Hematopoietic multipotent progenitor cell treated with erythropoietin and hydrocortisone succinate and interleukin-3 and kit ligand, for 4 days (in vitro differentiated cells): ENCODE results near the gene SLC25A45.
A peak's percentile ranks its signal among the peaks of the same experiment; 100 is the strongest.

Source experiments
- DNase-seq: peaks from one replicate; pipeline ENCODE4 v3.0.0-alpha.2; 2015

Gene SLC25A45, protein sequence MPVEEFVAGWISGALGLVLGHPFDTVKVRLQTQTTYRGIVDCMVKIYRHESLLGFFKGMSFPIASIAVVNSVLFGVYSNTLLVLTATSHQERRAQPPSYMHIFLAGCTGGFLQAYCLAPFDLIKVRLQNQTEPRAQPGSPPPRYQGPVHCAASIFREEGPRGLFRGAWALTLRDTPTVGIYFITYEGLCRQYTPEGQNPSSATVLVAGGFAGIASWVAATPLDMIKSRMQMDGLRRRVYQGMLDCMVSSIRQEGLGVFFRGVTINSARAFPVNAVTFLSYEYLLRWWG

DNA sequence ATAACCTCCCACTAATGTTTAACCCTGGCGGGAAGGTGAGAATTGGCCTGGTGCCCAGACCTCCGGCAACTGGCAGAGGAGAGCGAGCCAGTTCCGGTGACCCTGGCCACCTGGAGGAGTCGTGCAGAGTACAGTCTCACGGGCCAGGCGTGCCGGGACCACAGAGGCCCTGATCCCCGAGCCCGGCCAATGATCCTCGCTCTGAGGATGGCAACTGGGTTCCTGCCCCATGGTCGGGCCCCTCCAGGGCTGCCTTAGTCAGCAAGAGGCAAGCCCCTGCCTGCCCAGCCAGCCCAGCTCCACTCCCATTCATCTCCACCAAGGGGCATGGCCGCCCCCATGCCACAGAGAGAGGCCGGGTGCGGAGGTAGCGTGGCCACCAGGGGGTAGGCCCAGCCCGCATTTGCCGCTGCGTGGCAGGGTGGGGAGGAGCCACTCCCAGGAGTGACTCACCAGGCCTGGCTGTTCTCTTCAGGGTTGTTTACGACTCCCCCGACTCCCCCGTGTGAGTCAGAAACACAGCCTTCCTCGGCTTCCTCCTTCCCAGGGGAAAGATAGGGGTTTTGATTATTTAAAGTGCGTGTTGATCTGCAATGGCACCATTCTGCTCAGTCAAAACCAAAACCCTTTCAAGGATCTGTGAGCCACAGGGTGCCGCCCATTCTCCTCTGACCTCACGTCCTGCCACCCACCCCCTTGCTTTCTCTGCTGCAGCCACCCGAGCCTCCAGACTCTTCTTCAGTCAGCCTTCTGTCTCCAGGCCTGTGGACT is at the start of gene SLC25A45:
Gene SLC25A45 (minus strand): TSS at position 614 of the 771 bp plus-strand sequence. CDS start 695 bp downstream, outside the sequence.
- DNase-seq: peak; percentile 96

DNA sequence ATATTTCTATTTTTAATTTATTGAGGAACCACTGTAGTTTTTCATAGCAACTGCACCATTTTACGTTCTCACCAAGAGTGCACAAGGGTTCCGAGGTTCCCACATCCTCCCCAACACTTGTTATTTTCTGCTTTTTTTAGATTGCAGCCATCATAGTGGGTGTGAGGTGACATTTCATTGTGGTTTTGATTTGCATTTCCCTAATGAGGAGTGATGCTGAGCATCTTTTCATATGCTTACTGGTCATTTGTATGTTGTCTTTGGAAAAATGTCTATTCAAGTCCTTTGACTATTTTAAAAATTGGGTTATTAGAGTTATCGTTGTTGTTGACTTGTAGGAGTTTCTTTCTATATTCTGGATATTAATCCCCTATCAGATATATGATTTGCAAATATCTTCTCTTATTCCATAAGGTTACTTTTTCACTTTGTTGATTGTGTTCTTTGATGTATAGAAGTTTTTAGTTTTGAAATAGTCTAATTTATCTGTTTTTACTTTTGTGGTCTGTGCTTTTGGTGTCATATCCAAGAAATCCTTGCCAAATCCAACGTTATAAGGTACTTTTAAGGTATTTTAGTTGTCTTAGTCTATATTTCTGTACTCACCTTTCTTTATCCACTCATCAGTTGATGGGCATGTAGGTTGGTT is 49.1 kb upstream of the SLC25A45 start:
- DNase-seq: no peak

DNA sequence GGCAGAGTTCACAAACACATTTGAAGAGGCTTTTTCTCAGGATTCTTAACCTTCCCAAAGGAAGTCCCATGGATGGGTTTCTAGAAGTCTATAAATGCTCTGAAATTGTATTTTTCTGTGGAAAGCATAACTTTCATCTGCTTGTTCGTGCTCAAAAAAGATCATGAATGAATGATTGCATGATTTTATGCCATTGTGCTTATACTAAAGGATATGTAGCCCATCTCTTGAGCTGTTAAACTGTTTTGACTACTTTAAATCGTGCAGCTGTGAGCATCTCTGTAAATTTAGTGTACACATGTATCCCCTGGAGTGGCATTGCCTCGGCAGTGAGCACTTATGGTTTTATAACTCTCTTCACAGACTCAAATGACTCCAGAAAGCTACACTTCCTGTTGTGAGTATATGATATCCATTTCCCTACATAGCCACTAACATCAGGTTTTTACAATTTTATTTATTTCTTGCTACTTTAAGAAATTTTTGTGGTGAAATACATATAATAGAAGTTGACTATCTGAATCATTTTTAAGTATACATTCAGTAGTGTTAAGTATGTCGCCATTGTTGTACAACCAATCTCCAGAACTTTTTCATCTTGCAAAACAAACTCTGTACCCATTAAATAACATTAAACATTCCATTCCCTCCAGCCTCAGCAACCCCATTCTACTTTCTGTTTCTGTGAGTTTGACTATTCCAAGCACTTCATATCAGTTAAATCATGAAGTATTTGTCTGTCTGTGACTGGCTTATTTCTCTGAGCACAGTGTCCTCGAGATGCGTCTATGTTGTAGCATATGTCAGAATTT is 48.2 kb upstream of the SLC25A45 start:
- DNase-seq: peak; percentile 48

DNA sequence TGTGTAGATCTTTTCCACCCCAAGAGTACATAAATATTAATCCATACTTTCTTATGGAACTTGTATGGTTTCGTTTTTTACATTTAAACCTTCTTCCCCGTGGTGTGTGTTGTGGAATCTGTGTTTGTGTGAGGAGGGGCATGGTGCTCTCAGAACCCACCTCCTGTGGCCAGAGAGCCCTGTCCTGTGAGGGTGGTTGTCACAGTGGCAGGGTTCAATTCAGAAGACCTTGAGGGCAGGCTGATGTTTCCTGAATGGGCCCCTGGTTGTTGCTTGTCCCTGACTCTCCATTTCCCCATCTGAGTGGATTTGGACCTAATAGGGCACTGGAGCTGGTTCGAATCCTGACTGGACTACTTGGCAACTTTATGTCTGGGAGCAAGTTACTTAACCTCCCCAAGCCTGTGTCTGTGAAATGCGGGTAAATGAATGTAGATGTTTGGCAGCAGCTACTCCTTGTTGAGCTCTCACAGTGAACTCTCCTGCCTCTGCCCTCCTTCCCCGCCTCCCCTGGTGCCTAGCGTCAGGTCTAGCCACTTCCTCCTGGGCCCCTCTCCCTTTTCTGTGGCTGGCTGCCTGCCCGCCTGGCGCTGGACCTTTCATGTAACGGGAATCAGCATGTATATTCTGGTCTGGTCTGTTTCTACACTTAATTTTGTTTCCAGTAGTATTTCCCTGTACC is 47.4 kb upstream of the SLC25A45 start:
- peak; percentile 83 for DNase-seq

DNA sequence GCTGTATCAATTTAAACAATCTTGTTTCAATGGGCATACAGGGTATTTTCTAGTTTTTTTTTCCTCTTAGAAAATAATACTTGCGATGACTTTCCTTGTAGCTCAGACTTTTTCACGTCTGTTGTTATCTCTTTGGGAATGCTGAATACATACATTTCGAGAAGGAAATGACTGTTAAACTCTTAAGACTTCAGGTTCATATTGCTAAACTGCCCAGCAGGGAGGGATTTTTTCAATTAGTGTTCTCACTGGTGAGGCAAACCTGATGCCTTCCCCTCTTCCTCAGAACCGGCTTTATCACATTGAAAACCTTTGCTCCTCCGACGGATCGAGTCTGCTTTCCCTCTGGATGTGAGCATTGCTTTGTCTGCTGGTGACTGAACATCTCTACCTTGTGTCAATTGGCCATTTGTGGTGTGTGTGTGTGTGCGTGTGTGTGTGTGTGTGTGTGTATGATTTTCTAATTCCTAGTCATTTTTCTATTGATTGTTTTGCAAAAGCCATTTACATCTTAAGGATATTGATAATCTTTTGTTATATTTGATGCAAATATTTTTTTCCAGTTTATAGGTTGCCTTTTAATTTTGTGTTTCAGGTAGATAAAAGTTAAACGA is 46.7 kb upstream of the SLC25A45 start:
- DNase-seq: peak; percentile 51

DNA sequence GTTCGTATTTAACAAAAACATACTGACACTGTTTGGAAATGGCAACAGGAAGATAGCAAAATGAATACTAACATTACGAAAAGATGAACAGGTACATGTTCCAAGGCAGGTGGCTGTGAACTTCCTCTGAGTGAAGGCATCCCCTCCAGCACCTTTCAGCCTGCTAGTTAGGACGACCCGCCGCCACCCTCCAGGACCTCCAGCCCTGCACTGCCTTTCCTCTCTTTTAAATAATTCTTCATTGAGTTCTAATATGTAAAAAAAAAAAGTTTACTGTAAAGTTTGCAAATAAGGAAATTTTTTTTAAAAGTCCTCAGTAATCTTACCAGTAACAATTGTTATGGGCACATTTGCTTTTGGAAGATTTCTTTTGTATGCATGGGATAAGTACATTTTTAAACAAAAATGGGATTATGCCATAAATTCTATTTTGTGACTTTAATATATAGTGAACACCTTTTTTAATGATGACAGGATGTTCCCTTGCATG is 46.2 kb upstream of the SLC25A45 start:
- no peak for DNase-seq

DNA sequence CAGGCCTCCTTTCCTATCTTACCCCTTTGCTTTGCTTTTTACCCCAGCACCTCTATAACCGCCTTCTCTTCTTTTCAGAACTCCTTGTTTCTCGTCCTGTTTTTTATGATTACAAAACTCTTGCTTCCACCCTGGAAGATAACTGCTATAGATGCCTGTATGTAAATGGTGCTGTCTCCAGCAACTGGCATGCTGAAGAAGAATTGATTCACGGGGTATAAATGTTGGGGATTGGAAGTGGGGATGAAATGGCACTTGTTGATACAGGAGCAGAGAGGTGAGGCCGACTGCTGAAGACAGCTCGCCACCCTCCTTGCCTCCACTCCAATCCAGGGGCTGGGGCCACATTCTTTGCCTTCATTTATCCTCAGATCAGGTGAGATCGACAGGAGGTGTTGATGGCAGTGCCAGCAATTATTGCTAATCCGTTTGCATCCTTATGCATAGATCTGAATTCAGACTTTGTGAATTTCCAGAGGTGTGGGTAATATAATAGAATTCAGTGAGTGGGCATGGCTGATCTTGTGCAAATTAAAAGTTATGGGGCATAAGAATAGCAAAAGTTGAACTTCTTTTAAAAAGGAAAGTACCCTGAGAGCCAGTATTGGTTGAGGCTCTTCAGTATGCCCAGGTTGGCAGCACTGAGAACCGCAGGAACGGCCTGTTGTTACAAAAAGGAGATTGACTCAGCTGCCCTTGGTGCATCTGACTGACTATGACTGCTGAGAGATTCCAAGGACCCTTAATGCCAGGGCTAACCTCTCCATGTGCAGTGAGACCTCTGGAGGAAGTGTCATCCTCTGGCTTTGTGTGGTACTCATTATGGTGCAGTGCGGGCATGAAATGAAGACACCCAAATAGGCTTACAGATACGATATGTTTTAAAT is 45.5 kb upstream of the SLC25A45 start:
- peak; percentile 58 for DNase-seq

DNA sequence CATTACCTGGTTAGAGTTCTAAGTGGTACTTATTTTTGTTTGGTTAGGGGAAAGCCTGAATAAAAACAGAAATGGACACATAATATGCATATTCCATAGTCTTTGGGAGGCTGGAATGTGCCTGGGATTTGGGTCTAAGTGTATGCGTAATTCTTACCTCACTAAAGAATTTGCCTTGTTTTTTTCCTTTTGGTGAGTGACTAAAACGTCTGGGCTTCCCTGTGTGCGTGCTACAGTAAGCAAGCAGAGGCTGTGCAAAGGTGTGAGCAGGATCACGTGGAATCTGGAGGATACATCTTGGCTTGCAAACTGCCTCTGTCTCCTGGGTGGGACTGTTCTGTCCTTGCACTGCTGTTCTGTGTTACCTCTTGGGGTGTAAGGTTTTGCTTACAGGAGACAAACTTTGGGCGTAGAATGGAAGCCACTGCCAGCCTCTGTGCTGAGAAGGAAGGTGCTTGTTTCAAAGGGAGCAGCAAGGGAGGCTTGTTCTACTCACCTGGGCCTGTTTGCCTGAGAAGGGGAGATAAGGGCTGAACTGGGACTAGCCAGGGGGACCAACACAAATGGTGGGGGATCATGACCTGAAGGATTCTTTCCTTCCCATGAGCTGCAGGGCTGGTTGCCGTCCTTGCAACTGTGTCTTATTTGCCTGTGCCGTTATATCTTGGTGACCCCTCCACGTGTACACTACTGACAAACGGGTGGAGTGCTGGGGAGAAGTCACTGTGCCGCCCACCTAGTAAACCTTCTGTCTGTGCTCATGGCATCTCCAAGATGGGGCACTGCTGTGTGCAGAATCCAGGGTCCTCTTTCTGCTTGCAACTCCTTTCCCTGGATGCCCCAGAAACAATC is 44.6 kb upstream of the SLC25A45 start:
- DNase-seq: peak; percentile 70

DNA sequence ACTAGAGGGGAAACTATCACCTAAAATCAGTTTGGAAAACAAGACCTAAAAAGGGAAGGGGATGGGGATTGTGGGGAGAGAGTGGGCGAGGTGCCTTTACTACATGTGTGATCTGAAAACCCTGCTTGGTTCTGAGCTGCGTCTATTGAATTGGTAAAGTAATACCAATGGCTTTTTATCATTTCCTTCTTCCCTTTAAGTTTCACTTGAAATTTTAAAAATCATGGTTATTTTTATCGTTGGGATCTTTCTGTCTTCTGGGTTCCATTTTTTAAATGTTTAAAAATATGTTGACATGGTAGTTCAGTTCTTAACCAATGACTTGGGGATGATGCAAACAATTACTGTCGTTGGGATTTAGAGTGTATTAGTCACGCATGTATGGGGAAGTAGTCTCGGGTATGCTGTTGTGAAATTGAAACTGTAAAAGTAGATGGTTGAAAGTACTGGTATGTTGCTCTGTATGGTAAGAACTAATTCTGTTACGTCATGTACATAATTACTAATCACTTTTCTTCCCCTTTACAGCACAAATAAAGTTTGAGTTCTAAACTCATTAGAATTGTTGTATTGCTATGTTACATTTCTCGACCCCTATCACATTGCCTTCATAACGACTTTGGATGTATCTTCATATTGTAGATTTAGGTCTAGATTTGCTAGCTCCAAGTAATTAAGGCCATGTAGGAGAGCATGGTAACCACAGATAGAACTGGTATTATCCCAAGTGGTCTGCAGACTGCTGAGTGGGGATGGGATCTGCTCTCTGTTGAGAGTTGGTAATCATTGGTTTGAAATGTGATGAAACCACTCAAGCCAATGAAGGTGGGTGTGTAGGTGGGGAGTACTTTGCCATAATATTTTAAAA is 43.8 kb upstream of the SLC25A45 start:
- DNase-seq: peak; percentile 92

DNA sequence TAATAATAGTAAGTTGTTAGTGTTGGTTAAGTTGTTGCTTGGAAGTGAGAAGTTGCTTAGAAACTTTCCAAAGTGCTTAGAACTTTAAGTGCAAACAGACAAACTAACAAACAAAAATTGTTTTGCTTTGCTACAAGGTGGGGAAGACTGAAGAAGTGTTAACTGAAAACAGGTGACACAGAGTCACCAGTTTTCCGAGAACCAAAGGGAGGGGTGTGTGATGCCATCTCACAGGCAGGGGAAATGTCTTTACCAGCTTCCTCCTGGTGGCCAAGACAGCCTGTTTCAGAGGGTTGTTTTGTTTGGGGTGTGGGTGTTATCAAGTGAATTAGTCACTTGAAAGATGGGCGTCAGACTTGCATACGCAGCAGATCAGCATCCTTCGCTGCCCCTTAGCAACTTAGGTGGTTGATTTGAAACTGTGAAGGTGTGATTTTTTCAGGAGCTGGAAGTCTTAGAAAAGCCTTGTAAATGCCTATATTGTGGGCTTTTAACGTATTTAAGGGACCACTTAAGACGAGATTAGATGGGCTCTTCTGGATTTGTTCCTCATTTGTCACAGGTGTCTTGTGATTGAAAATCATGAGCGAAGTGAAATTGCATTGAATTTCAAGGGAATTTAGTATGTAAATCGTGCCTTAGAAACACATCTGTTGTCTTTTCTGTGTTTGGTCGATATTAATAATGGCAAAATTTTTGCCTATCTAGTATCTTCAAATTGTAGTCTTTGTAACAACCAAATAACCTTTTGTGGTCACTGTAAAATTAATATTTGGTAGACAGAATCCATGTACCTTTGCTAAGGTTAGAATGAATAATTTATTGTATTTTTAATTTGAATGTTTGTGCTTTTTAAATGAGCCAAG is 42.9 kb upstream of the SLC25A45 start:
- DNase-seq: peak; percentile 93

DNA sequence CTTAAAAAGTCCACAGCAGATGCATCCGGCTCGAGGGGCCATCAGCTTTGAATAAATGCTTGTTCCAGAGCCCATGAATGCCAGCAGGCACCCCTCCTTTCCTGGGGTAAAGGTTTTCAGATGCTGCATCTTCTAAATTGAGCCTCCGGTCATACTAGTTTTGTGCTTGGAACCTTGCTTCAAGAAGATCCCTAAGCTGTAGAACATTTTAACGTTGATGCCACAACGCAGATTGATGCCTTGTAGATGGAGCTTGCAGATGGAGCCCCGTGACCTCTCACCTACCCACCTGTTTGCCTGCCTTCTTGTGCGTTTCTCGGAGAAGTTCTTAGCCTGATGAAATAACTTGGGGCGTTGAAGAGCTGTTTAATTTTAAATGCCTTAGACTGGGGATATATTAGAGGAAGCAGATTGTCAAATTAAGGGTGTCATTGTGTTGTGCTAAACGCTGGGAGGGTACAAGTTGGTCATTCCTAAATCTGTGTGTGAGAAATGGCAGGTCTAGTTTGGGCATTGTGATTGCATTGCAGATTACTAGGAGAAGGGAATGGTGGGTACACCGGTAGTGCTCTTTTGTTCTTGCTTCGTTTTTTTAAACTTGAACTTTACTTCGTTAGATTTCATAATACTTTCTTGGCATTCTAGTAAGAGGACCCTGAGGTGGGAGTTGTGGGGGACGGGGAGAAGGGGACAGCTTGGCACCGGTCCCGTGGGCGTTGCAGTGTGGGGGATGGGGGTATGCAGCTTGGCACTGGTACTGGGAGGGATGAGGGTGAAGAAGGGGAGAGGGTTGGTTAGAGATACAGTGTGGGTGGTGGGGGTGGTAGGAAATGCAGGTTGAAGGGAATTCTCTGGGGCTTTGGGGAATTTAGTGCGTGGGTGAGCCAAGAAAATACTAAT is 42.0 kb upstream of the SLC25A45 start:
- peak; percentile 69 for DNase-seq

DNA sequence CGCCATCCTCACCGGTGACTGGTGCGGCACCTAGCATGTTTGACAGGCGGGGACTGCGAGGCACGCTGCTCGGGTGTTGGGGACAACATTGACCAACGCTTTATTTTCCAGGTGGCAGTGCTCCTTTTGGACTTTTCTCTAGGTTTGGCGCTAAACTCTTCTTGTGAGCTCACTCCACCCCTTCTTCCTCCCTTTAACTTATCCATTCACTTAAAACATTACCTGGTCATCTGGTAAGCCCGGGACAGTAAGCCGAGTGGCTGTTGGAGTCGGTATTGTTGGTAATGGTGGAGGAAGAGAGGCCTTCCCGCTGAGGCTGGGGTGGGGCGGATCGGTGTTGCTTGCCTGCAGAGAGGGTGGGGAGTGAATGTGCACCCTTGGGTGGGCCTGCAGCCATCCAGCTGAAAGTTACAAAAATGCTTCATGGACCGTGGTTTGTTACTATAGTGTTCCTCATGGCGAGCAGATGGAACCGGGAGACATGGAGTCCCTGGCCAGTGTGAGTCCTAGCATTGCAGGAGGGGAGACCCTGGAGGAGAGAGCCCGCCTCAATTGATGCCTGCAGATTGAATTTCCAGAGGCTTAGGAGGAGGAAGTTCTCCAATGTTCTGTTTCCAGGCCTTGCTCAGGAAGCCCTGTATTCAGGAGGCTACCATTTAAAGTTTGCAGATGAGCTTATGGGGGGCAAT is 41.2 kb upstream of the SLC25A45 start:
- peak; percentile 50 for DNase-seq

DNA sequence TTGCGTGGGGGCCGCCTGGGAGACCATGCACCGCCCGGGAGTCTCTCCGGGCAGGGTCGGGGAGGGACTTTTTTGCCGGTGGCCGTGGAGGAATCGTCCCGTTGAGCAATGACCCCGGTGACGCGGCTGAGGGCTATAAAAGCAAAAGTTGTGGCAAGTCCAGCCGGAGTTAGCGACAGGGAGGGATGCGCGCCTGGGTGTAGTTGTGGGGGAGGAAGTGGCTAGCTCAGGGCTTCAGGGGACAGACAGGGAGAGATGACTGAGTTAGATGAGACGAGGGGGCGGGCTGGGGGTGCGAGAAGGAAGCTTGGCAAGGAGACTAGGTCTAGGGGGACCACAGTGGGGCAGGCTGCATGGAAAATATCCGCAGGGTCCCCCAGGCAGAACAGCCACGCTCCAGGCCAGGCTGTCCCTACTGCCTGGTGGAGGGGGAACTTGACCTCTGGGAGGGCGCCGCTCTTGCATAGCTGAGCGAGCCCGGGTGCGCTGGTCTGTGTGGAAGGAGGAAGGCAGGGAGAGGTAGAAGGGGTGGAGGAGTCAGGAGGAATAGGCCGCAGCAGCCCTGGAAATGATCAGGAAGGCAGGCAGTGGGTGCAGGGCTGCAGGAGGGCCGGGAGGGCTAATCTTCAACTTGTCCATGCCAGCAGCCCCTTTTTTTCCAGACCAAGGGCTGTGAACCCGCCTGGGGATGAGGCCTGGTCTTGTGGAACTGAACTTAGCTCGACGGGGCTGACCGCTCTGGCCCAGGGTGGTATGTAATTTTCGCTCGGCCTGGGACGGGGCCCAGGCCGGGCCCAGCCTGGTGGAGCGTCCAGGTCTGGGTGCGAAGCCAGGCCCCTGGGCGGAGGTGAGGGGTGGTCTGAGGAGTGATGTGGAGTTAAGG is 40.4 kb upstream of the SLC25A45 start, which contains the start of gene NEAT1:
Gene NEAT1 (plus strand): TSS at position 166 of the 883 bp plus-strand sequence.
- peak; percentile 96 for DNase-seq

DNA sequence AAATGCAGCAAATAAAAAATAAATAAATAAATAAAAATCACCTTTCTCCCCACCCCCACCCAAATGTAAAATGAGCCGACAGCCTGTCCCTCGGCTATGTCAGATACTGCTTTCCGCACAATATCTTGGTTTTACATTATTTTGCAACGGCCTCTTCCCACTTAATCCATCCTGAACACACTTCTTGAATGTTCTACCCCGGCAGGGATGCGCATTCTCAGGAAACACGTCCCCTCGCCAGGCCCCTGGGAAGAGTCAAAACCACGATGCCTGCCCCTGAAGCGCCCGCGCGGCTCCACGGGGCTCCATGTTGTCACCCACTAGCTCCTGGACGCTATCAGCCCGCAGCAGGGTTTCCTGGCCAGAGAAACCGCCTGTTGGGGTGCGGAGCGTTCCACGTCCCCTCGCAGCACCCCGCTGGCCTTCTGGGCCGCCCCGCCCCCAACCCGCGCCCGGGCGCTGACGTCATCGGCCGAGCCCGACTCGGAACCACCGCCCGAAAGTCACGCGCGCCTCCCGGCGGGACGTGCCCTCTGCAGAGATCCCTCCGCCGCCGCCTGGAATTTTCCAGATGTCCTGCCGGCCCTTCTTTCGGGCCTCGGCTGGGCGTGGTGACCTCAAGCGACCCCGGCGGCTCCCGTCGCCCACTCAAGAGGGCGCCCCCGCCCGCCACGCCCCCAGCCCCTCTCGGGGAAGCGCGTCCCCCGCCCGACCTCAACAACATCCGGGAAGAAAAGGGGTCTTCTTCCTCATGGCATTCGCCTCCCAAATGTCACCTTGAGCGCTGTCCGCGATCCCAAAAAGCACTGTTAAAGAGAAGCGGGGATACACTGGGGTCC is 39.6 kb upstream of the SLC25A45 start:
- DNase-seq: peak; percentile 98
